Measurements from ENCODE around the gene NAT8L. TPM values are rescaled to one million over a fixed set of nuclear protein-coding genes. Genes with fewer than 3 reads are reported as not detected.

Gene NAT8L
- total RNA-seq, 1 donor from 2014 or later, result 9.8 TPM

Other genes with a start within 250 kb of the NAT8L start
- 115 TPM for gene LETM1, start 203.2 kb upstream of the NAT8L start, total RNA-seq
- 113 TPM for gene NSD2, start 187.9 kb upstream of the NAT8L start, total RNA-seq
- gene NELFA, start 50.4 kb upstream of the NAT8L start, total RNA-seq, result 16.3 TPM
- gene HAUS3, start 182.8 kb downstream of the NAT8L start, total RNA-seq, result 42.0 TPM
- 8.6 TPM for gene POLN, start 182.8 kb downstream of the NAT8L start, total RNA-seq
- gene MXD4, start 202.8 kb downstream of the NAT8L start, total RNA-seq, result 17.5 TPM

Measured in frontal cortex (tissue), 1 donor.